DND-41 (cell line): Measurements from ENCODE around the gene GPATCH2L.
A peak's percentile ranks its signal among the peaks of the same experiment; 100 is the strongest.

Source experiments
- ATAC-seq: fragments of 200-7000 bp; cut with Tn5 transposase; 3 replicates; pipeline ENCODE4 v1.9.1; 2021; ENCODE audit warnings: low read depth; ENCODE audit not compliant: insufficient read depth
- DNase-seq: peaks from one replicate; pipeline ENCODE4 v3.0.0-alpha.2; 2020
- H2AFZ ChIP-seq: 2 replicates; pipeline ENCODE4 v1.6.0; 2012; ENCODE audit warnings: low read depth, low read length
- H3K27ac ChIP-seq: 2 replicates; pipeline ENCODE4 v1.5.1; 2012; ENCODE audit warnings: low read length, inconsistent platforms
- H3K27me3 ChIP-seq: fragments of 200-600 bp; sonication (generic); 2 replicates; pipeline ENCODE4 v1.6.0; 2012; ENCODE audit warnings: low read length, mild to moderate bottlenecking, inconsistent platforms; ENCODE audit not compliant: insufficient read depth, poor library complexity
- H3K36me3 ChIP-seq: 2 replicates; pipeline ENCODE4 v1.5.1; 2012; ENCODE audit warnings: low read length, inconsistent platforms; ENCODE audit not compliant: insufficient read depth
- H3K4me1 ChIP-seq: 2 replicates; pipeline ENCODE4 v1.5.1; 2012; ENCODE audit warnings: mild to moderate bottlenecking, low read length; ENCODE audit not compliant: insufficient read depth
- H3K4me2 ChIP-seq: 2 replicates; pipeline ENCODE4 v1.6.0; 2012; ENCODE audit warnings: mild to moderate bottlenecking, moderate library complexity, low read length, inconsistent platforms; ENCODE audit not compliant: insufficient read depth
- H3K4me3 ChIP-seq, 2 experiments: fragments of 200-600 bp in 1 of 2; shearing (Covaris generic) in 1 of 2; 2 replicates each; pipeline ENCODE4 v1.5.1; 2012 to 2016; ENCODE audit warnings: inconsistent platforms in 2 of 2, low read length in 2 of 2, mild to moderate bottlenecking in 2 of 2, low read depth in 1 of 2, moderate library complexity in 1 of 2
- H3K79me2 ChIP-seq: 2 replicates; pipeline ENCODE4 v1.6.0; 2012; ENCODE audit warnings: low read length, inconsistent platforms; ENCODE audit not compliant: insufficient read depth
- H3K9ac ChIP-seq: 2 replicates; pipeline ENCODE4 v1.6.0; 2012; ENCODE audit warnings: low read depth, mild to moderate bottlenecking, inconsistent platforms, low read length, moderate library complexity
- H3K9me3 ChIP-seq: 2 replicates; pipeline ENCODE4 v1.5.1; 2012; ENCODE audit warnings: low read length, moderate library complexity, mild to moderate bottlenecking, inconsistent platforms; ENCODE audit not compliant: insufficient read depth, severe bottlenecking
- H4K20me1 ChIP-seq: 2 replicates; pipeline ENCODE4 v1.6.0; 2012; ENCODE audit warnings: low read length; ENCODE audit not compliant: insufficient read depth
- CTCF ChIP-seq: IDR thresholded peaks from 2 replicates; pipeline ENCODE4 v1.5.1; 2012; ENCODE audit warnings: borderline replicate concordance, low read length, moderate library complexity, mild to moderate bottlenecking; ENCODE audit not compliant: poor library complexity, severe bottlenecking; ENCODE audit errors: extremely low read depth
- EZH2 ChIP-seq: IDR thresholded peaks from 3 replicates; pipeline ENCODE4 v1.6.1; 2012; ENCODE audit warnings: borderline replicate concordance, low read depth, mild to moderate bottlenecking, moderate library complexity, low read length, inconsistent platforms; ENCODE audit not compliant: severe bottlenecking

Gene GPATCH2L

DNA sequence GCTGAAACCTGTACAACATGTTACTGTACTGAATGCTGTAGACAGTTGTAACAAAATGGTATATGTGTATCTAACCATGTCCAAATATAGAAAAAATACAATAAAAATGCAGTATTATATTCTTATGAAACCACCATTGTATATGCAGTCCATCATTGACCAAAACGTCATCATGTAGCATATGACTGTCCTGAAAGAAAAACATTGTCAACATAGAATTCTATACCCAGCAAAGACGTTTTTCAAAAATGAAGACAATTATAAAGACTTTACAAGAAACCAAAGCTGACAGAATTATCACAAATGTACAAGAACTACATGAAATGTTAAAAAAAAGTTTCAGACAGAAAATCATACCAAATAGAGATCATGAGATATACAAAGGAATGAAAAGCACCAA, 8.1 kb upstream of the GPATCH2L start:
- TF ChIP-seq CTCF (no peak), EZH2 (no peak)
- ATAC-seq: no peak
- no peak overlapping the region for H3K4me2 ChIP-seq

DNA sequence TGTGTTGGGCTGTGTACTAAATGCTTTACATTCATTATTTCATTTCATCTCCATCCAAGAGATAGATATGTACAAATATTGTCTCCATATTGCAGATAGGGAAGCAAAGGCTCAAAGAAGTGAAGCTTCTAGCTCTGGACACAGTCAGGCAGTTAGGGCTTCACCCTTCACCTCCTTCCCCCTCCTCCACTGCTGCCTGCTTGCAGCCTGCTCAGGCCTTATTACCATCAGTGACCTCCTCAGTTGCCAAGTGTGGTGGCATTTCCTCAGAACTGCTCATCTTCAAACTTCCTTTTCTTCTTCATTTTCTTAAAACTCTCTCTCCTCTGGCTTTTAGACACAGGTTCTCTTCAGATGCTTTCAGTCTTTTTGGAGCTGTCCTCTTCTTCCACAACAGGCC, 4.7 kb upstream of the GPATCH2L start:
- H3K27me3 ChIP-seq: peaks cover 7% of the 10 kb centered on the region
- peaks cover 8% of the 10 kb centered on the region for H3K9me3 ChIP-seq
- 0 out of 2 replicates have a peak, but pooled peaks cover under 1% of the 10 kb centered on the region for H4K20me1 ChIP-seq
- peaks cover 7% of the 10 kb centered on the region for H3K4me1 ChIP-seq
- H3K79me2 ChIP-seq: peaks cover 2% of the 10 kb centered on the region
- H3K4me3 ChIP-seq: no peak overlapping the region
- H3K9ac ChIP-seq: no peak overlapping the region
- H2AFZ ChIP-seq: no peak overlapping the region
- no peak for TF ChIP-seq EZH2
- no peak for TF ChIP-seq CTCF
- no peak overlapping the region for H3K4me2 ChIP-seq
- peaks cover 2% of the 10 kb centered on the region; the same call in 1 of the 2 replicates for H3K36me3 ChIP-seq
- DNase-seq (no peak), ATAC-seq (no peak)
- no peak overlapping the region for H3K27ac ChIP-seq

More for the DNA sequence above, 8.1 kb upstream of the GPATCH2L start:
- Histone ChIP-seq H3K27me3 (peaks cover 7% of the 10 kb centered on the region), H3K4me3 (no peak overlapping the region), H3K36me3 (no peaks in the 10 kb centered on the region), H3K79me2 (no peaks in the 10 kb centered on the region), H4K20me1 (no peaks in the 10 kb centered on the region), H2AFZ (no peak overlapping the region), H3K9me3 (peaks cover 8% of the 10 kb centered on the region), H3K27ac (no peak overlapping the region), H3K9ac (no peak overlapping the region), H3K4me1 (no peaks in the 10 kb centered on the region)
- no peak for DNase-seq

- Histone ChIP-seq H3K4me1 (peaks cover 23% of the 10 kb centered on the region), H3K27ac (no peak overlapping the region)
- TF ChIP-seq CTCF (no peak), EZH2 (no peak)
These were observed 2.5 kb upstream of the GPATCH2L start for GRCh38 chr14:76149196-76149595.

GRCh38 chr14:76152333-76152681, 585 bp downstream of the GPATCH2L start:
- H3K36me3 ChIP-seq: peaks cover 36% of the 10 kb centered on the region
- H4K20me1 ChIP-seq: peaks cover 37% of the 10 kb centered on the region
- TF ChIP-seq EZH2 (no peak), CTCF (no peak)
- H3K9me3 ChIP-seq: no peaks in the 10 kb centered on the region
- no peaks in the 10 kb centered on the region for H3K27me3 ChIP-seq
- H3K4me2 ChIP-seq: peak overlapping the region; percentile 79
- peak overlapping the region; percentile 92 for H3K27ac ChIP-seq
- H3K79me2 ChIP-seq: peaks cover 55% of the 10 kb centered on the region
- H3K4me3 ChIP-seq: peak overlapping the region; percentile 93 to 97
- peak overlapping the region; percentile 95 for H3K9ac ChIP-seq
- H2AFZ ChIP-seq: peak overlapping the region; percentile 92
- peaks cover 54% of the 10 kb centered on the region for H3K4me1 ChIP-seq
- peak; percentile 86 for ATAC-seq
- DNase-seq: peak; percentile 82

More at GRCh38 chr14:76149196-76149595, 2.5 kb upstream of the GPATCH2L start:
- peaks cover 24% of the 10 kb centered on the region for H3K79me2 ChIP-seq
- H3K27me3 ChIP-seq: peaks cover 7% of the 10 kb centered on the region
- no peak overlapping the region for H3K4me3 ChIP-seq
- no peak for ATAC-seq
- no peak overlapping the region for H3K9ac ChIP-seq
- no peak overlapping the region for H3K4me2 ChIP-seq
- peaks cover 16% of the 10 kb centered on the region for H4K20me1 ChIP-seq
- peaks cover 7% of the 10 kb centered on the region for H3K36me3 ChIP-seq
- DNase-seq: no peak
- no peaks in the 10 kb centered on the region for H3K9me3 ChIP-seq
- H2AFZ ChIP-seq: no peak overlapping the region
